GM06990 (cell line): ENCODE measurements around the gene SUMO3.

Source experiments
- DNase-seq: peaks from one replicate; pipeline ENCODE4 v3.0.0-alpha.2; 2011; ENCODE audit not compliant: insufficient read length; ENCODE audit errors: extremely low read depth
- H3K27me3 ChIP-seq: replicated peaks from 2 replicates; pipeline ENCODE4 v1.6.0; 2011; ENCODE audit warnings: low read length; ENCODE audit not compliant: control insufficient read depth, insufficient read depth
- H3K36me3 ChIP-seq: 2 replicates; pipeline ENCODE4 v1.5.1; 2011; ENCODE audit warnings: low read length; ENCODE audit not compliant: control insufficient read depth, insufficient read depth
- H3K4me3 ChIP-seq: replicated peaks from 2 replicates; pipeline ENCODE4 v1.5.1; 2011; ENCODE audit warnings: low read depth, mild to moderate bottlenecking, control low read depth, low read length
- CTCF ChIP-seq: IDR thresholded peaks from 2 replicates; pipeline ENCODE4 v1.5.1; 2011; ENCODE audit warnings: low read length, control low read depth, mild to moderate bottlenecking, inconsistent platforms; ENCODE audit not compliant: insufficient read depth, poor library complexity, severe bottlenecking

SUMO3 gene

GRCh38 chr21:44795342-44795741 lies 22.5 kb downstream of the SUMO3 start:
- Histone ChIP-seq H3K27me3 (no peaks in the 10 kb centered on the region), H3K36me3 (peaks cover 10% of the 10 kb centered on the region), H3K4me3 (no peak overlapping the region)
- no peak for TF ChIP-seq CTCF
- DNase-seq, result no peak

GRCh38 chr21:44793592-44794374 lies 24.1 kb downstream of the SUMO3 start:
- no peak for DNase-seq
- no peaks in the 10 kb centered on the region for H3K27me3 ChIP-seq
- TF ChIP-seq CTCF, result no peak
- H3K4me3 ChIP-seq, result no peak overlapping the region
- peaks cover 10% of the 10 kb centered on the region for H3K36me3 ChIP-seq

GRCh38 chr21:44792702-44793591 lies 24.9 kb downstream of the SUMO3 start:
- H3K36me3 ChIP-seq, result peaks cover 7% of the 10 kb centered on the region
- no peaks in the 10 kb centered on the region for H3K27me3 ChIP-seq
- H3K4me3 ChIP-seq, result no peak overlapping the region
- DNase-seq, result peak; percentile 42
- peak; percentile 79 for TF ChIP-seq CTCF

GRCh38 chr21:44791993-44792392 lies 25.9 kb downstream of the SUMO3 start:
- no peak for TF ChIP-seq CTCF
- H3K36me3 ChIP-seq, result peaks cover 5% of the 10 kb centered on the region
- no peaks in the 10 kb centered on the region for H3K27me3 ChIP-seq
- no peak for DNase-seq
- H3K4me3 ChIP-seq, result no peak overlapping the region

GRCh38 chr21:44791246-44791645 lies 26.6 kb downstream of the SUMO3 start:
- TF ChIP-seq CTCF, result no peak
- no peak for DNase-seq
- no peaks in the 10 kb centered on the region for H3K27me3 ChIP-seq
- H3K4me3 ChIP-seq, result no peak overlapping the region
- H3K36me3 ChIP-seq, result peaks cover 2% of the 10 kb centered on the region
